G401.6 (cell line): ENCODE measurements around the gene LRIG1.

Experiments
- FAIRE-seq: peaks from 2 replicates; lab custom pipeline; 2012; peaks lifted over from hg19 to GRCh38; lab: Jason Lieb, UNC

The LRIG1 gene

GRCh38 chr3:66401157-66401550, 99.7 kb downstream of the LRIG1 start:
- no peak for FAIRE-seq

- FAIRE-seq, result no peak
Measured at GRCh38 chr3:66400411-66401156, 100.2 kb downstream of the LRIG1 start.

GRCh38 chr3:66399529-66400232, 101.1 kb downstream of the LRIG1 start:
- no peak for FAIRE-seq

GRCh38 chr3:66398228-66399025, 102.4 kb downstream of the LRIG1 start:
- no peak for FAIRE-seq

- FAIRE-seq, result no peak
Measured at GRCh38 chr3:66397745-66398144, 103.1 kb downstream of the LRIG1 start.

GRCh38 chr3:66396888-66397287, 103.9 kb downstream of the LRIG1 start:
- FAIRE-seq, result no peak

GRCh38 chr3:66396161-66396760, 104.6 kb downstream of the LRIG1 start:
- FAIRE-seq, result no peak

GRCh38 chr3:66395635-66396034, 105.2 kb downstream of the LRIG1 start:
- no peak for FAIRE-seq

GRCh38 chr3:66394753-66395249, 106.0 kb downstream of the LRIG1 start:
- no peak for FAIRE-seq

- FAIRE-seq, result no peak
Measured at GRCh38 chr3:66394019-66394752, 106.6 kb downstream of the LRIG1 start.

GRCh38 chr3:66393333-66394005, 107.4 kb downstream of the LRIG1 start:
- no peak for FAIRE-seq

GRCh38 chr3:66392966-66393332, 107.9 kb downstream of the LRIG1 start:
- FAIRE-seq, result no peak

GRCh38 chr3:66392512-66392911, 108.3 kb downstream of the LRIG1 start:
- FAIRE-seq, result no peak

- no peak for FAIRE-seq
Measured at GRCh38 chr3:66390013-66390412, 110.8 kb downstream of the LRIG1 start.

- FAIRE-seq, result no peak
Measured at GRCh38 chr3:66386925-66387650, 113.7 kb downstream of the LRIG1 start.

- FAIRE-seq, result no peak
Measured at GRCh38 chr3:66386011-66386924, 114.6 kb downstream of the LRIG1 start.

GRCh38 chr3:66385066-66385465, 115.8 kb downstream of the LRIG1 start:
- FAIRE-seq, result no peak

GRCh38 chr3:66383998-66384745, 116.7 kb downstream of the LRIG1 start:
- no peak for FAIRE-seq

- no peak for FAIRE-seq
Measured at GRCh38 chr3:66383023-66383422, 117.8 kb downstream of the LRIG1 start.
